Measurements from ENCODE around the gene PPP1R3E. TPM values are rescaled to one million over a fixed set of nuclear protein-coding genes. Genes with fewer than 3 reads are reported as not detected.

PPP1R3E gene
- total RNA-seq, 4 donors from 2014 or later = 5.4 to 6.3 (median 5.5) TPM

DNA sequence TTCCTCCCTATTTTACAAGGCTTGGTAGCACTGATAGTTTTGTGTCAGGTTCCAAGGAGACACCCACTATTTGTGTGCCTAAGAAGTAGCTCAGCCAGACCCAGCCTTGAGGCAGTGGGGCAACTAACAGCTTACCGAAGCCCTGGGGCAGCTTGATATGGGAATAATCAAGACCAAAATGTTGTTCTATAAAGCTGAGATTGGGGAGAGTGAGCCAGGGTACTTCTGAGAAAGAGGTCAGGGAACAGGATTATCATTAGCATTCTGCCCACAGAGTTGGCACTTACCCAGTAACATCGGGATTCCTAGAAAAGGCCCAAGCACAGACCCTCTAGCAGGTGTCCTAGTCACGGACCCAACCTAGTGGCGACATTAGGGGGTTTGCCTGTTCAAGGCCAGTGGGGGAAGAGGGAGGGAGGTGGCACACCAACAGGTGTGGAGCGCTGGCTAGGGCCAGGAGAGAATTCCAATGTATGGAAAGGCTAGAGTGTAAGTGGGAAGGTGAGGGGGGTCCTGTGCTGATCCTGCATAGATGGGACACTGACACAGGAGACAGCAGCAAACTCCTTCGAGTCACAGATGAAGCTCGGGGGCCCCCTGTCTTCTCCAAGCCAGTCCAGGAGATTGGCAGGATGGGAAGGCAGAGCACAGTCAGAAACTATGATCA is 4.9 kb downstream of the PPP1R3E start:
- Histone ChIP-seq H3K4me1 (peaks cover 28 to 44% (median 34%) of the 10 kb centered on the region in 4 donors), H3K4me3 (no peak overlapping the region), H3K9me3 (no peaks in the 10 kb centered on the region), H3K27me3 (peaks cover 0 to 4% (median 0%) of the 10 kb centered on the region in 4 donors), H3K36me3 (peaks cover 0 to 23% (median 7%) of the 10 kb centered on the region in 4 donors), H3K27ac (replicated peaks in 1 of 4) (peak overlapping the region; percentile 11 to 36 (median 14))
- intact Hi-C loops (cut with DNase I) = loop anchor here (2.0 kb wide), 1 partner anchor 33 kb away; no protein-coding TSS in a partner anchor
- 92% methylated on average over 7 of the region's 7 CpGs for WGBS
- no peak for TF ChIP-seq CTCF (IDR thresholded peaks at IDR 0.05)
- TF ChIP-seq EP300 (IDR thresholded peaks at IDR 0.05) = no peak
- no peak for TF ChIP-seq POLR2AphosphoS5 (IDR thresholded peaks at IDR 0.05)
- no peak for TF ChIP-seq POLR2A (IDR thresholded peaks at IDR 0.05; ENCODE audit: low read depth)
- no peak for DNase-seq (ENCODE audit: extremely low spot score)

- H3K4me1 ChIP-seq = peaks cover 28 to 39% (median 32%) of the 10 kb centered on the region in 4 donors
- no peak overlapping the region for H3K27ac ChIP-seq (replicated peaks in 1 of 4)
- DNase-seq (ENCODE audit: extremely low spot score) = no peak
- H3K4me3 ChIP-seq = no peak overlapping the region
- WGBS = 94% methylated on average over 7 of the region's 7 CpGs
- no peaks in the 10 kb centered on the region for H3K9me3 ChIP-seq
- TF ChIP-seq CTCF (IDR thresholded peaks at IDR 0.05) (no peak), POLR2AphosphoS5 (IDR thresholded peaks at IDR 0.05) (no peak), EP300 (IDR thresholded peaks at IDR 0.05) (no peak), POLR2A (IDR thresholded peaks at IDR 0.05; ENCODE audit: low read depth) (no peak)
- intact Hi-C loops (cut with DNase I) = loop anchor here (2.0 kb wide), 1 partner anchor 32 kb away; no protein-coding TSS in a partner anchor
- peaks cover 0 to 23% (median 7%) of the 10 kb centered on the region in 4 donors for H3K36me3 ChIP-seq
- peaks cover 0 to 9% (median 0%) of the 10 kb centered on the region in 4 donors for H3K27me3 ChIP-seq
Measured at GRCh38 chr14:23297096-23297495, 5.6 kb downstream of the PPP1R3E start.

DNA sequence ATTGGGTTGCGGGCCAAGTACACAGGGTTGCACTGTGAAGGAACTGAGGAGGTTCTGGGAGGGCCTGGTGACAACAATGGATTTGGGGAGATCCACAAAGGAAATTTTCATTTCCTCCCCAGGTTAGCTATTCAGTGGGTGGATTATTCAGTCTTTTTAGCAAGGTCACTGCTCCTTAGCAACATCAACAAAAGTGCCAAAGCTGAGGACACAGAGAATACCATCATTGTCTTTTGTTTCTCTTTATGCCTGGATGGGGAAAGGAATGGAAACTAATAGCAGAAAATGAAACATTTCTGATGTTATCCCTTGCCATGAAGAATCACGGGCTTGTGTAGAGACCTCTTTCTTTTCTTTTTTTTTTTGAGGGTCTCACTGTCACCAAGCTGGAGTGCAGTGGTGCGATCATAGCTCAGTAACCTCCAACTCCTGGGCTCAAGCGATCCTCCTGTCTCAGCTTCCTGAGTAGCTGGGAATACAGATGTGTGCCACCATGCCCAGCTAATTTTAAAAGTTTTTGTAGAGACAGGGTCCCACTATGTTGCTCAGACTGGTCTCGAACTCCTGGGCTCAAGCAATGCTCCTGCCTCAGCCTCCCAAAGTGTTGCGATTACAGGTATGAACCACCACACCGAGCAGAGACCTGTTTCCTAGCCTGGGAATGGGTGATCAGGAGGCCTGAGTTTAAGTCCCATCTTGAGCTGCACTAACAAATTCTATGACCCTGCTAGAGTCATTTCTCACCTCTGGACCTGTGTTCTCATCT is 6.5 kb downstream of the PPP1R3E start:
- no peaks in the 10 kb centered on the region for H3K9me3 ChIP-seq
- peaks cover 0 to 9% (median 0%) of the 10 kb centered on the region in 4 donors for H3K27me3 ChIP-seq
- H3K27ac ChIP-seq (replicated peaks in 1 of 4) = peak overlapping the region in 1 of 4 donors; percentile 10
- H3K4me1 ChIP-seq = peaks cover 28 to 39% (median 32%) of the 10 kb centered on the region in 4 donors
- no peak overlapping the region for H3K4me3 ChIP-seq
- TF ChIP-seq CTCF (IDR thresholded peaks at IDR 0.05) = no peak
- no peak for TF ChIP-seq EP300 (IDR thresholded peaks at IDR 0.05)
- no peak for TF ChIP-seq POLR2AphosphoS5 (IDR thresholded peaks at IDR 0.05)
- no peak for TF ChIP-seq POLR2A (IDR thresholded peaks at IDR 0.05; ENCODE audit: low read depth)
- no peak for DNase-seq (ENCODE audit: extremely low spot score)
- intact Hi-C loops (cut with DNase I) = loop anchor here (2.0 kb wide), 1 partner anchor 31 kb away; no protein-coding TSS in a partner anchor
- H3K36me3 ChIP-seq = peaks cover 0 to 23% (median 7%) of the 10 kb centered on the region in 4 donors
- 85% methylated on average over 5 of the region's 7 CpGs for WGBS

DNA sequence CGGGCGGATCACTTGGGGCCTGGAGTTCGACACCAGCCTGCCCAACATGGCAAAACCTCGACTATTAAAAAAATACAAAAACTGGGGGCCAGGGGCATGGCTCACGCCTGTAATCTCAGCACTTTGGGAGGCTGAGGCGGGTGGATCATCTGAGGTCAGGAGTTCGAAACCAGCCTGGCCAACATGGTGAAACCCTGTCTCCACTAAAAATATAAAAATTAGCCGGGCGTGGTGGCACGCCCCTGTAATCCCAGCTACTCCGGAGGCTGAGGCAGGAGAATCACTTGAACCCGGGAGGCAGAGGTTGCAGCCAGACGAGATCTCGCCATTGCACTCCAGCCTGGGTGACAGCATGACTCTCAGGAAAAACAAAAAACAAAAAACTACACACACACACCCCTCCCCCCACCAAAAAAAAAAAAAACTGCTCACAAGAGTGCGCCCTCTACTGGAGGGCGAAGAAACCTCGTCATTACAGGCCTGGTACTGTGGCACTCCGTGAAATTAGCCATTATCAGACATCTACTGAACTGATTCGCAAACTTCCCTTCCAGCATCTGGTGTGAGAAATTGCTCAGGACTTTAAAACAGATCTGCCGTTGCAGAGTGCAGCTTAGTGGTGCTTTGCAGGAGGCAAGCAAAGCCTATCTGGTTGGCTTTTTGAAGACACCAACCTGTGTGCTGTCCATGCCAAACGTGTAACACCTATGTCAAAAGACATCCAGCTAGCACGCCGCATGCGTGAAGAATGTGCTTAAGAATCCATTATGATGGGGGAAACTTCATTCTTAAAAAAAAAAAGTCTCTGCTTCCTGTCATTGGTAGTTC is 7.7 kb downstream of the PPP1R3E start:
- peak in 1 of 2 donors; percentile 30 for TF ChIP-seq POLR2AphosphoS5 (IDR thresholded peaks at IDR 0.05)
- peak; percentile 66 to 86 (median 76) for TF ChIP-seq CTCF (IDR thresholded peaks at IDR 0.05)
- no peak for TF ChIP-seq POLR2A (IDR thresholded peaks at IDR 0.05; ENCODE audit: low read depth)
- TF ChIP-seq EP300 (IDR thresholded peaks at IDR 0.05) = no peak
- H3K27ac ChIP-seq (replicated peaks in 1 of 4) = peak overlapping the region in 1 of 4 donors; percentile 32
- WGBS = 29% methylated on average over 24 of the region's 24 CpGs
- no peaks in the 10 kb centered on the region for H3K9me3 ChIP-seq
- intact Hi-C loops (cut with DNase I) = no loop called here
- DNase-seq (ENCODE audit: extremely low spot score) = no peak
- peaks cover 0 to 23% (median 7%) of the 10 kb centered on the region in 4 donors for H3K36me3 ChIP-seq
- H3K4me1 ChIP-seq = peaks cover 18 to 30% (median 25%) of the 10 kb centered on the region in 4 donors
- H3K27me3 ChIP-seq = peaks cover 0 to 9% (median 0%) of the 10 kb centered on the region in 4 donors
- H3K4me3 ChIP-seq = peak overlapping the region in 1 of 4 donors; percentile 24
